COR-L47 (cell line): ENCODE results near the gene TMEM51.

ENCODE experiments used
- DNase-seq: peaks from one replicate; lab custom pipeline; 2025; lab: John Stamatoyannopoulos, UW

The TMEM51 gene

DNA sequence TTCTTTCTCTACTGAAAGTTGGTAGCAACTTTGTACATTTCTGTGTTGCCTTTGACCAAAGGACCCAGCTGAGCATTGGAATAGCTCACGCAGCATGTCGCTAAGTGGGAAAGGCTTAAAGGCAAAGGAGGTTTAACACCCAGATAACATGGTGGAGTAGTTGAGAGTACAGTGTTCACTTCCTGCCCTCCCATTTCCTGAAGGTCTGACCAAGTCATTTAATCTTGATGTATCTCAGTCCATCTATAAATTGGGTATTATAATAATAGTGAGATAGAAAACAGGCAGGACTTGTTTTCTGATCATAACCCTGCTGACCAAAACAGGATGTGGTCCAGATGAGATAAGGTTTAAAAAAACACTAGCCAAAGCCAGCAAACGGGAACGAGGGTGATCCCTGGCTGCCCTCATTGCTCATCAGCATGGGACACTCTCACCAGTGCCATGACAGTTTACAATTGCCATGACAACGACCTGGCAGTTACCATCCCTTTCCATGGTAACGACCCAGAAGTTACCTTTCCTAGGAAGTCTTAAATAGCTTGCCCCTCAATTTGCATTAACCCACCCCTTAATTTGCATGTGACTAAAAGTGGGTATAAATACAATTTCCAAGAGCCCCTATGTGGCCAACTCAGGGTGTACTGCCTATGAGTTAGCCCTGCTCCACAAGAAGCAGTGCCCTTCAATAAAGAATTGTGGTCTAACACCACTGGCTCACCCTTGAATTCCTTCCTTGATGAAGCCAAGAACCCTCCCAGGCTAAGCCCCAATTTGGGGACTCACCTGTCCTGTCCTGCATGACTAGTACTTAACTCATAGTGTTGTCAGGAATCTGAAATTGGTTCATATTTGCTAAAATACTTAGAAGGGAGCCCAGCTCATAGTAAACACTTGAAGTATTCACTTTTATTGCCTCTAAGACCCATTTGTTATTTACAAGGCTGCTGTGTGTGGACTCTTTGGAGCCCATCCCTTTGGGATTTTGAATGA is 65.0 kb downstream of the TMEM51 start:
- DNase-seq: no peak

GRCh38 chr1:15219280-15220023 is 65.9 kb downstream of the TMEM51 start:
- DNase-seq: no peak

GRCh38 chr1:15220024-15220392 is 66.5 kb downstream of the TMEM51 start:
- DNase-seq: no peak

- DNase-seq: no peak
Measured at GRCh38 chr1:15220825-15221431, 67.4 kb downstream of the TMEM51 start.

- DNase-seq: no peak
Measured at GRCh38 chr1:15222653-15223303, 69.2 kb downstream of the TMEM51 start.

- DNase-seq: no peak
Measured at GRCh38 chr1:15224259-15224869, 70.8 kb downstream of the TMEM51 start.

DNA sequence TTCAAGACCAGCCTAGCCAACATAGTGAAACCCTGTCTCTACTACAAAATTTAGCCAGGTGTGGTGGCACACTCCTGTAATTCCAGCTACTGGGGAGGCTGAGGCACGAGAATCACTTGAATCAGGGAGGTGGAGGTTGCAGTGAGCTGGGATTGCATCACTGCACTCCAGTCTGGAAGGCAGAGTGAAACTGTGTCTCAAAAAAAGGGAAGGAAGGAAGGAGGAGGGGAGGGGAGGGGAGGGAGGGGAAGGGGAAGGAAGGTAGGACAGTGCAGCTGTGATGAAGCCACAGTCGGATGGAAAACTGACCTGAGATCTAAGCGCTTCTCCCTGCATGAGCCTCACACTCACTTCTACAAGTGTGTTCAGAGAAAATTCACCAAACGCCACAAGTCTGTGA is 71.4 kb downstream of the TMEM51 start:
- DNase-seq: no peak

DNA sequence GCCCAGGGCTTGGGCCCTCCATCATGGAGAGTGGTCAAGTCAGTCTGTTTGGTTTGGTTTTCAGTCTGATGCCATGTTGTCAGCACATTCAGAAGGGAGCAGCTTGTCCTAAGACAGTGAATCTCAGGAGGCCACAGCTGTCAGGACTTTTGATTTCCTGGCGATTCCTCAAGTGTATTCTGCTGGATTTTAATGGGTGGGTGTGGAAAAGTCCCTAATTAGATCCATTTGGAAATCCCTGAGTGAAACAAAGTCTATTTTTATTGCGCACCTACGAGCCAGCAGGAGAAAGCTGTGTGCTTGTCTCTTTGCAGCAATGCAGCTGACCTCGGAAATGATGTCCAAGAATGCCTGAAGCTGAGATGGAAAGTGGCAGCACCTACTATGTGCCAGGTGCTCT is 71.9 kb downstream of the TMEM51 start:
- DNase-seq: no peak

DNA sequence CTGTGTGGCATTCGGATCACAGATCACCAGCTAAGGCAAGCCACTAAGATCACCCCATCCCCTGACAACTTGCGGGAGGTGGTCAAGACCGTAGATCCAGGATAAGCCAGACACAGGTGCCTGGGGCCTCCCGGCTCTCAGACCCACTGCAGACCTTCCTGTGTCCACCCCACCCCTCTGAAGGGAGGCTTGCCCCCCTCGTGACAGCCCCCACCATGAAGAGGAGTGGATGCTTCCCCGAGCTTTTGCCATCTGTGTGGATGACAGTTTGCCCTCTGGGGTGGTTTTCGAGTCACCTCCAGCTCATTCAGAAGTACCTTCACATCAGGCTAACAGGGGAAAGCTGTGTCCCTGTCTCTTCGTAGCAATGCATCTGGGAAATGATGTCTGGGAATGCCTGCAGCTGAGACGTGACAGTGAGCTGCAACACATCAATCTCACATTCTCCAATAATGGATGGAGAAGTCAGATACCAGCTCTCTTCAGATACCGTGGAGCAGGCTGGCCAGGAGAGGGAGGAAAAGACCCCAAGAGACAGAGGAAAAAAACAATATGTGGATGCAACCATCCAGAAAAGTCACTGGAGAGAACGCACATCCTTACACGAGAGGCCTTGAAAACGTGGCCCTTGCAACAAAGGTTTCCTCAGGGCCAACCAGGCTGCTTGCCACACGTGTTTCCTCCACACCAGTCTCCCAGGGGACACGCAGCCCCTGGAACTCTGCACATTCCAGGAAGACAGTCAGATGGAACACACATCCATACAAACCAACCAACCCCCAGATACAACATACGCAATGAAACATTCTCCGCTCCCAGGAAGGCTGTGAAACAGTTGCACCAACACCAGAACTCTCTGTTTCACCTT is 73.1 kb downstream of the TMEM51 start:
- DNase-seq: no peak

DNA sequence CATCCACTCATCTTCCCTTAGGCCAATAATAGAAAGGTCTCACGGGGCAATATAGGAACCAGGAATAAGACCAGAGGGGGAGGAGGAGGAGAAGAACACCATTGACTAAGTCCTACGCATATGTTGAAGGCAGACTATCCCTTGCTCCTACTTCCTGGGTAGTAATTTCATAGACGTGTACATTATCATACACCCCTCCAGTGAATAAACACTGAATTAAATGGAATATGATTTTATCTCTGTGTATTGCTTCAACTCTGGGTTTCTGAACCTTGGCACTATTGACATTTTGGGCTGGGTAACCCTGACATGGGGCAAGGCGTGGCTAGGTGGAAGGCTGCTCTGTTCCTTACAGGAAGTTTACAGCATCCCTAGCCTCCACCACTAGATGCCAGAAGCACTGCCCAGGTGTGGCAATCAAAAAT is 76.2 kb downstream of the TMEM51 start:
- DNase-seq: no peak

- DNase-seq: no peak
Measured at GRCh38 chr1:15231714-15232201, 78.2 kb downstream of the TMEM51 start.

- no peak for DNase-seq
Measured at GRCh38 chr1:15233689-15234088, 80.1 kb downstream of the TMEM51 start.

GRCh38 chr1:15236321-15236721 is 82.8 kb downstream of the TMEM51 start:
- DNase-seq: no peak

DNA sequence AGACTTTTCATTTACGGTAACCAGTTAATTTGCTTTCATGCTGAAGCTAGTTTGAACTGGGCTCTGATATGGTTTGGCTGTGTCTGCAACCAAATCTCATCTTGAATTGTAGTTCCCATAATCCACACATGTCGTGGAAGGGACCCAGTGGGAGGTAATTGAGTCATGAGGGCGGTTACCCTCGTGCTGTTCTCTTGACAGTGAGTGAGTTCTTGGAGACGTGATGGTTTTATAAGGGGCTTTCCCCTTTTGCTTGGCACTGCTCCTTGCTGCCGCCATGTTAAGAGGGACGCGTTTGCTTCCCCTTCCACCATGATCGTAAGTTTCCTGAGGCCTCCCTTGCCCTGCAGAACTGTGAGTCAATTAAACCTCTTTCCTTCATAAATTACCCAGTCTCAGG is 83.2 kb downstream of the TMEM51 start:
- DNase-seq: no peak

- no peak for DNase-seq
Measured at GRCh38 chr1:15238789-15239188, 85.2 kb downstream of the TMEM51 start.

GRCh38 chr1:15242766-15243165 is 89.2 kb downstream of the TMEM51 start:
- DNase-seq: no peak

DNA sequence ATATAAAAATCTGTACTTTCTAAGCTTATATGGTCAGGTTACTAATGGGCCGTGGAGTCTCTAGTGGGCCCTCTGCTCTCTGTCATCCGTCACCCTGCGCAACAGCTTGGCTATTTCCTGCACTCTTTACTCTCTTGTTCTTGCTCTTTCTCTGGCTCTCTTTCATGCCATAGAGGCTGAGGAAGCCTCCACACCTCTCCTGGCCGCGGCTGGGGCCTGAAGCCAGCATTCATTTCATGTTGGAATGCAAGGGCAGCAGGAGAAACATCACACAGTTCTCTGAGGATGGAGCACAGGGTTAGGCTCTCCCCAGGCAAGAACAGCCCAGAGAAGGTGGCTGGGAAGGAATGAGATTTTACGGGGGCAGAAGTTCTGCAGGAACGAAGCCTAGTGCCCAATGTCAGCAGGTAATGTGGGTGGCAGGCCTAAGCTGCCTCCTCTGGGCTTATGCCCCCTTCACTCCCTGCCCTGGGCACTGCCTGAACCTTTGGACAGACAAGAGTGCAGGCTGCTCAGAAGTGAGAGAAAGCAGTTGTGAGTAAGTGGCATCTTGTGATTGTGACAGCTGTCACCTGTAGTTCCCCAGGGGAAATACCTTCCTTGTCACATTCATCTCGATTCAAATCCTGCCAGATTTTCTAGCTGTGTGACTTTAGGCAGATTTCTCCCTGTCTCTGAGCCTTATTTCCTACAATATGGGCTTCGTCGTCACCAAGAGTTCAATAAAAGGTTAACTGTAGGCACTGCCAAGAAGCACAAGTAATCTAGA is 89.9 kb downstream of the TMEM51 start:
- DNase-seq: no peak

DNA sequence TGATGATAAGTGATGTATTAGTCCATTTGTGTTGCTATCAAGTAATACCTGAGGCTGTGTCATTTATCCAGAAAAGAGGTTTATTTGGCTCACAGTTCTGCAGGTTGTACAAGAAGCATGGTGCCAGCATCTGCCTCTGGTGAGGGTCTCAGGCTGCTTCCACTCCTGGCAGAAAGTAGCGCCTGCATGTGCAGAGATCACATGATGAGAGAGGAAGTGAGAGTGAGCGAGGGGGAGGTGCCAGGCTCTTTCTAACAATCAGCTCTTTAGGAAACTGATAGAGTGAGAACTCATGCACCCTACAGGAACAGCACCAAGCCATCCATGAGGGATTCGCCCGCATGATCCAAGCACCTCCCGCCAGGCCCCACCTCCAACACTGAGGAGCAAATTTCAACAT is 91.3 kb downstream of the TMEM51 start:
- no peak for DNase-seq

GRCh38 chr1:15245593-15246360 is 92.2 kb downstream of the TMEM51 start:
- no peak for DNase-seq
